ENCODE data around the gene RNASEH2A. TPM values are rescaled to one million over a fixed set of nuclear protein-coding genes. Genes with fewer than 3 reads are reported as not detected.
A peak's percentile ranks its signal among the peaks of the same experiment; 100 is the strongest.

RNASEH2A gene
- total and polyA plus RNA-seq, 2 of the 4 experiments (the other 2 are of a cell fraction), result 34.9 to 44.6 TPM

DNA sequence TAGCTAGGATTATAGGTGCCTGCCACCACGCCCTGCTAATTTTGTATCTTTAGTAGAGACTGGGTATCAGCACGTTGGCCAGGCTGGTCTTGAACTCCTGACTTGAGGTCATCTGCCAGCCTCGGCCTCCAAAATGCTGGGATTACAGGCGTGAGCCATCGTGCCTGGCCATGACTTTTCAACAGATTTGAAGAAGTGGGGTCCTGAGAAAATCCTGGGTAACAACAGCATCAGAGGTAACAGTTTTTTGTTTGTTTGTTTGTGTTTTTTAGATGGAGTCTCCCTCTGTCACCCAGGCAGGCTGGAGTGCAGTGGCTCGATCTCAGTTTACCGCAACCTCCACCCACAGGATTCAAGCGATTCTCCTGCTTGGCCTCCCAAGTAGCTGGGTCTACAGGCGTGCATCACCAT is 11.4 kb upstream of the RNASEH2A start:
- POLR2A ChIA-PET (ENCODE audit: unreplicated experiment), result interaction anchor here (0.6 to 1.5 kb wide), 2 partner anchors 17 to 29 kb away, joined by 3 to 13 read pairs; no protein-coding TSS in a partner anchor
- in situ Hi-C loops (cut with MboI; ENCODE audit: low sequenced_read_pairs) (loop anchor here (25.0 kb wide), 1 partner anchor 1042 kb away; no protein-coding TSS in a partner anchor), dilution Hi-C loops (cut with HindIII; ENCODE audit: low sequenced_read_pairs, unreplicated experiment) (no loop called here), intact Hi-C loops (cut with micrococcal nuclease) (no loop called here)
- H2BK120ac ChIP-seq (ENCODE audit: low read depth, low read length), result no peak overlapping the region
- no peak overlapping the region for H3K18ac ChIP-seq (ENCODE audit: low read depth, low read length)
- peak; percentile 29 for DNase-seq
- no peak overlapping the region for H2AFZ ChIP-seq (replicated peaks; ENCODE audit: low read length, poor library complexity)
- no peak overlapping the region for H3K4ac ChIP-seq (ENCODE audit: low read depth, low read length)
- ATAC-seq (ENCODE audit: low read depth), result no peak
- H3K4me2 ChIP-seq (ENCODE audit: low read depth, low read length), result no peak overlapping the region
- H4K91ac ChIP-seq (ENCODE audit: insufficient read depth, low read depth, low read length), result no peak overlapping the region
- no peak overlapping the region for H2AK9ac ChIP-seq (replicated peaks; ENCODE audit: low read depth, low read length, poor library complexity)
- H3K27me3 ChIP-seq (ENCODE audit: control insufficient read depth, insufficient read depth, low read length), result no peaks in the 10 kb centered on the region
- CTCF ChIA-PET, result interaction anchor here (1.0 to 4.1 kb wide), 4 partner anchors 17 to 53 kb away, joined by 5 to 30 read pairs (median 14); no protein-coding TSS in a partner anchor
- H3K56ac ChIP-seq (ENCODE audit: extremely low read depth, insufficient read depth, low read length), result no peak overlapping the region
- H3K9me1 ChIP-seq (ENCODE audit: insufficient read depth, low read length), result no peaks in the 10 kb centered on the region; the same call in 1 of the 2 replicates
- TF ChIP-seq NFE2L2 (IDR thresholded peaks at IDR 0.05; ENCODE audit: low read depth, low read length), result no peak
- peak; percentile 81 for TF ChIP-seq POLR2A (IDR thresholded peaks at IDR 0.05; ENCODE audit: low read depth, low read length)
- no peak overlapping the region for H3K9ac ChIP-seq (ENCODE audit: low read depth, low read length)
- no peak overlapping the region for H3K4me3 ChIP-seq (ENCODE audit: insufficient read depth, low read depth, low read length)
- H3K4me1 ChIP-seq (ENCODE audit: control insufficient read depth, insufficient read depth, low read length), result peaks cover 8% of the 10 kb centered on the region
- peak overlapping the region; percentile 49; the same call in 1 of the 2 replicates for H2AK5ac ChIP-seq (ENCODE audit: low read depth, low read length)
- H3K79me1 ChIP-seq (ENCODE audit: low read depth in 1 of 2, low read length in 2 of 2), result peaks cover 0 to 32% of the 10 kb centered on the region in 2 experiments; a peak in 2 of 4 replicates
- peaks cover 20% of the 10 kb centered on the region for H4K20me1 ChIP-seq (ENCODE audit: insufficient read depth, low read length)
- no peak overlapping the region for H2BK20ac ChIP-seq (ENCODE audit: low read depth, low read length)
- H4K8ac ChIP-seq (ENCODE audit: low read depth in 2 of 2, low read length in 2 of 2), result no peak overlapping the region
- 77% methylated on average over 5 of the region's 9 CpGs; no CpG with 5 or more reads in 1 of the 2 experiments for WGBS, 2 experiments (ENCODE audit: extremely low coverage in 2 of 2, insufficient read length in 1 of 2)
- no TSS peak for BruUV-seq (replicated peaks)
- no peak overlapping the region for H4K5ac ChIP-seq (ENCODE audit: low read depth, low read length)
- no peaks in the 10 kb centered on the region for H3K9me3 ChIP-seq (ENCODE audit: control insufficient read depth, insufficient read depth, low read length)
- H2BK5ac ChIP-seq (ENCODE audit: low read depth, low read length, poor library complexity, severe bottlenecking), result no peak overlapping the region
- H3K14ac ChIP-seq (replicated peaks; ENCODE audit: low read depth, low read length), result no peak overlapping the region
- H3K36me3 ChIP-seq (ENCODE audit: control insufficient read depth, insufficient read depth, low read length), result peaks cover 7% of the 10 kb centered on the region
- no peak overlapping the region for H3K23ac ChIP-seq (ENCODE audit: low read depth, low read length)
- H2BK15ac ChIP-seq (ENCODE audit: low read depth, low read length), result no peak overlapping the region
- H3K27ac ChIP-seq (ENCODE audit: insufficient read depth, low read length), result no peak overlapping the region
